MCF 10A (cell line): ENCODE measurements around the gene ADAM15. TPM values are rescaled to one million over a fixed set of nuclear protein-coding genes. Genes with fewer than 3 reads are reported as not detected.

Experiments
- BruUV-seq: library from RNA; stranded (reverse); fragments of 400-500 nt; replicated peaks from 2 replicates; lab custom pipeline; 2021; lab: Mats Ljungman, UMichigan
- CTCF ChIA-PET: fragments of 300-600 bp; sonication (Branson Sonifier 250); formaldehyde crosslinking; extraction: SDS; loops from one replicate; lab custom pipeline; 2021; ENCODE audit warnings: antibody characterized with exemption, inconsistent platforms; lab: Yijun Ruan, JAX
- POLR2A ChIA-PET: fragments of 300-600, 350-650 bp; sonication (Branson Sonifier 250); formaldehyde crosslinking; extraction: SDS; loops from one replicate; lab custom pipeline; 2020; ENCODE audit warnings: antibody characterized with exemption, inconsistent platforms; lab: Yijun Ruan, JAX
- DNase-seq: peaks from one replicate; pipeline ENCODE4 v3.0.0-alpha.2; 2018; ENCODE audit not compliant: unreplicated experiment
- H3K27ac Mint-ChIP-seq: one replicate; pipeline ENCODE4 v1.8.0; 2022; ENCODE audit warnings: mild to moderate bottlenecking, low read depth, mixed read lengths; ENCODE audit not compliant: unreplicated experiment
- H3K27me3 Mint-ChIP-seq: one replicate; pipeline ENCODE4 v1.8.0; 2022; ENCODE audit warnings: mixed read lengths; ENCODE audit not compliant: insufficient read depth, unreplicated experiment
- H3K36me3 Mint-ChIP-seq: one replicate; pipeline ENCODE4 v1.8.0; 2022; ENCODE audit warnings: mild to moderate bottlenecking, moderate library complexity, mixed read lengths; ENCODE audit not compliant: insufficient read depth, unreplicated experiment
- H3K4me1 Mint-ChIP-seq: one replicate; pipeline ENCODE4 v1.8.0; 2022; ENCODE audit warnings: mixed read lengths; ENCODE audit not compliant: insufficient read depth, unreplicated experiment
- H3K4me3 Mint-ChIP-seq: one replicate; pipeline ENCODE4 v1.8.0; 2022; ENCODE audit warnings: mild to moderate bottlenecking, moderate library complexity, mixed read lengths; ENCODE audit not compliant: unreplicated experiment
- H3K9me3 Mint-ChIP-seq: one replicate; pipeline ENCODE4 v1.8.0; 2022; ENCODE audit warnings: mixed read lengths; ENCODE audit not compliant: unreplicated experiment
- intact Hi-C: fragments of 100-400 bp; cut with micrococcal nuclease; formaldehyde crosslinking; loops from 2 replicates; pipeline ENCODE4 v1.14.1; 2022
- total RNA-seq: library from RNA; stranded (reverse); gene quantifications from 2 replicates; pipeline ENCODE4 v1.2.3, GENCODE V29; 2022
- TF ChIP-seq, protein P1 (sequence below): fragments of 200-600 bp; IDR thresholded peaks from one replicate; pipeline ENCODE4 v1.8.0; 2022; ENCODE audit warnings: antibody characterized with exemption, mild to moderate bottlenecking; ENCODE audit not compliant: unreplicated experiment

The ADAM15 gene
- total RNA-seq, 1 experiment from 2014 or later: 385 TPM

DNA sequence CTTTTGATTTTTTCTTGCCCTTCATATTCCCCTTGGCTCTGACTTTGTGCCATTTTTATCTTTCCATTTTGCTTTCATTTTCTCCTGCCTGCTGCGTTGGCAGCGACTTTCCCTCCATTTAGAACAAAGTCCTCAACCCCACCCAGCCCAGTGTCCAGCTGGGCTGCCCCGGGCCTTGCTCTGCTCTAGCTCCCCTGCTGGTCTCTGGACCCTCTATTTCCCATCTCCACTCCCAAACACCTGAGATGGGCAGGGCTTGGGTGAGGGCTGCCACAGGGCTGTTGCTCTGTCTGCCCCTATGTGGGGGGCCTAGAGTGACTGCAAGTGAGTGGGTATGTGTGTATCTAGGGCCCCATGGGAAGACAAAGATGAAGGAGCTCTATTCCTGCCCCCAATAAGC lies 7.3 kb upstream of the ADAM15 start:
- Mint-ChIP-seq H3K9me3 (no peaks in the 10 kb centered on the region), H3K27ac (no peak overlapping the region), H3K36me3 (no peaks in the 10 kb centered on the region), H3K27me3 (no peaks in the 10 kb centered on the region), H3K4me3 (no peak overlapping the region), H3K4me1 (peaks cover 33% of the 10 kb centered on the region)
- ChIA-PET POLR2A (interaction anchor here (0.6 to 5.4 kb wide), 18 partner anchors 18 to 1236 kb away, joined by 3 to 24 read pairs (median 4); partner anchors contain the start of genes CKS1B, FLAD1, KRTCAP2 and PMVK), CTCF (interaction anchor here (0.6 to 23.3 kb wide), 28 partner anchors 9 to 484 kb away, joined by 3 to 390 read pairs (median 5); partner anchors contain the start of genes DCST1, DCST2, EFNA4 and FLAD1)
- BruUV-seq: no TSS peak
- intact Hi-C loops: loop anchor here (2.0 kb wide), 1 partner anchor 41 kb away; the partner anchor contains the start of gene ZBTB7B
- TF ChIP-seq, protein P1, sequence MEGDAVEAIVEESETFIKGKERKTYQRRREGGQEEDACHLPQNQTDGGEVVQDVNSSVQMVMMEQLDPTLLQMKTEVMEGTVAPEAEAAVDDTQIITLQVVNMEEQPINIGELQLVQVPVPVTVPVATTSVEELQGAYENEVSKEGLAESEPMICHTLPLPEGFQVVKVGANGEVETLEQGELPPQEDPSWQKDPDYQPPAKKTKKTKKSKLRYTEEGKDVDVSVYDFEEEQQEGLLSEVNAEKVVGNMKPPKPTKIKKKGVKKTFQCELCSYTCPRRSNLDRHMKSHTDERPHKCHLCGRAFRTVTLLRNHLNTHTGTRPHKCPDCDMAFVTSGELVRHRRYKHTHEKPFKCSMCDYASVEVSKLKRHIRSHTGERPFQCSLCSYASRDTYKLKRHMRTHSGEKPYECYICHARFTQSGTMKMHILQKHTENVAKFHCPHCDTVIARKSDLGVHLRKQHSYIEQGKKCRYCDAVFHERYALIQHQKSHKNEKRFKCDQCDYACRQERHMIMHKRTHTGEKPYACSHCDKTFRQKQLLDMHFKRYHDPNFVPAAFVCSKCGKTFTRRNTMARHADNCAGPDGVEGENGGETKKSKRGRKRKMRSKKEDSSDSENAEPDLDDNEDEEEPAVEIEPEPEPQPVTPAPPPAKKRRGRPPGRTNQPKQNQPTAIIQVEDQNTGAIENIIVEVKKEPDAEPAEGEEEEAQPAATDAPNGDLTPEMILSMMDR: no peak
- DNase-seq: no peak

DNA sequence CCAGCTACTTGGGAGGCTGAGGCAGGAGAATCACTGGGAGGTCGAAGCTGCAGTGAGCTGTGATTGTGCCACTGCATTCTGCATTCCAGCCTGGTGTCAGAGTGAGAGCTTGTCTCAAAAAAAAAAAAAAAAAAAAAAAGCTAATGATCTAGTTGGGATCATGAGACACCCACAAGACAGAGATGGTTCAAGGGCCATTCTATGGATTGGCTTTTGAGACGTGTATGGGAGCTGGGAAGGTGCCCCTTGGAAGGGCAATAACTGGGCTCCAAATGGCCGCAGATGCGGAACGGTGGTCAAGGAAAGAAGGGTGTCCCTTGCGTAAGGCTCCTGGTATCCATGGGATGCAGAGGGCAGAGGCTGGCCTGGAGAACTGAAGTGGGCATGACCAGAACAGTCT lies 6.8 kb upstream of the ADAM15 start:
- DNase-seq: no peak

DNA sequence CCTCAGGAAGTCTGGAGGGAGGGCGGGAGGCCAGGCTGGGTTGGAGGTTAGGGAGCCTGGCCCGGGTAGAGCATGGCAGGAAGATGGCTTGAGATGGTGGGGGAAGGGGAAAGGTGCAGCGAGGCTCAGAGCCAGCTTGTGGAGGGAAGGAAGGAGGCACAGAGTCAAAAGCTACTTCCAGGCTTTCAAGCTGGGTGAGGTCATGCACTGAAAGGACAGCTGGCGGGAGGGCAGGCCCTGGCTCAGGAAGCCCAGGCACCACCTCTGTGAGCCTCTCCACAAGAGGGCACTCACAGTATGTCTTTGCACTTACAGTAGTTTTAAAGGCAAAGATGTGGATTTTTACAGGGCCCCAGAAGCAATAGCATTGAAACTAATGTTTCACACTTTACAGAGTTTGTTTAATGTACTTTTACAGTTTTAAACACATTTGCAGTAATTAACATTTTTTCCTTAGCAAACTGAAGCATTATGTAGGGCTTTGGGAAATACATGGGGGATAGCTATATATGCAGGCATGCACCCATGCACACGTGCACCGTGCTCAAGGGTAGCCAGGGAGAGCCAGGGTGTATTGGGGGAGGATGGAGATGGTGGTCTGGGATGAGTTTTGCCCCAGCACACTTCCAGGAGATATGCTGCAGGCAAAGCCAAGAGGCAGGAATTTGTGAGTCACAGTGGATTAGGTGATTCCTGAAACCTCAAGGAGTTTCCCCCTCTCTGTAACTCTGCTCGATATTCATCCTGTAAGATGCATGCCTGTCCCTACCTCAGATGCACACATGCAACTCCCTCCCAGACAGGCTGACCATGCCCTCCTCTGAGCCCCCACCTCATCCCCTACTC lies 6.1 kb upstream of the ADAM15 start:
- Mint-ChIP-seq H3K9me3 (no peaks in the 10 kb centered on the region), H3K27me3 (no peaks in the 10 kb centered on the region), H3K4me1 (peaks cover 37% of the 10 kb centered on the region), H3K36me3 (no peaks in the 10 kb centered on the region), H3K27ac (no peak overlapping the region), H3K4me3 (no peak overlapping the region)
- peak; percentile 90 for DNase-seq
- TF ChIP-seq, protein P1: peak; percentile 83
- CTCF ChIA-PET: interaction anchor here (0.5 to 23.3 kb wide), 37 partner anchors 7 to 1415 kb away, joined by 3 to 390 read pairs (median 5); partner anchors contain the start of genes DCST1, DCST2, EFNA4 and FLAD1
- no TSS peak for BruUV-seq
- POLR2A ChIA-PET: interaction anchor here (0.8 to 5.4 kb wide), 17 partner anchors 19 to 108 kb away, joined by 3 to 24 read pairs (median 6); partner anchors contain the start of genes CKS1B, FLAD1, PBXIP1 and PYGO2
- intact Hi-C loops: loop anchor here (1.0 to 2.0 kb wide), 3 partner anchors 16 to 42 kb away; partner anchors contain the start of gene ZBTB7B

More for the DNA sequence above, 6.8 kb upstream of the ADAM15 start:
- Mint-ChIP-seq H3K27me3 (no peaks in the 10 kb centered on the region), H3K9me3 (no peaks in the 10 kb centered on the region), H3K4me1 (peaks cover 33% of the 10 kb centered on the region), H3K4me3 (no peak overlapping the region), H3K27ac (no peak overlapping the region), H3K36me3 (no peaks in the 10 kb centered on the region)
- no TSS peak for BruUV-seq
- TF ChIP-seq, protein P1: no peak
- CTCF ChIA-PET: interaction anchor here (0.6 to 23.3 kb wide), 35 partner anchors 8 to 1416 kb away, joined by 3 to 390 read pairs (median 5); partner anchors contain the start of genes DCST1, DCST2, EFNA4 and FLAD1
- intact Hi-C loops: loop anchor here (2.0 kb wide), 1 partner anchor 42 kb away; the partner anchor contains the start of gene ZBTB7B
- POLR2A ChIA-PET: interaction anchor here (0.6 to 5.4 kb wide), 20 partner anchors 19 to 128 kb away, joined by 3 to 24 read pairs (median 6); partner anchors contain the start of genes CKS1B, FLAD1, KRTCAP2 and PMVK
